OCI-LY1 (cell line): Measurements from ENCODE around the gene SLN.

Source experiments
- CTCF ChIP-seq: fragments of 200-600 bp; sonication (generic), shearing (Covaris generic); IDR thresholded peaks from 2 replicates; pipeline ENCODE4 v1.5.1; 2017; ENCODE audit warnings: mild to moderate bottlenecking, antibody characterized with exemption, low read length, moderate library complexity, mixed read lengths
- EZH2 ChIP-seq: fragments of 200-600 bp; sonication (generic), shearing (Covaris generic); IDR thresholded peaks from 2 replicates; pipeline ENCODE4 v1.8.0; 2017; ENCODE audit warnings: borderline replicate concordance, mixed run types, mild to moderate bottlenecking, antibody characterized with exemption, low read length, moderate library complexity, mixed read lengths

DNA sequence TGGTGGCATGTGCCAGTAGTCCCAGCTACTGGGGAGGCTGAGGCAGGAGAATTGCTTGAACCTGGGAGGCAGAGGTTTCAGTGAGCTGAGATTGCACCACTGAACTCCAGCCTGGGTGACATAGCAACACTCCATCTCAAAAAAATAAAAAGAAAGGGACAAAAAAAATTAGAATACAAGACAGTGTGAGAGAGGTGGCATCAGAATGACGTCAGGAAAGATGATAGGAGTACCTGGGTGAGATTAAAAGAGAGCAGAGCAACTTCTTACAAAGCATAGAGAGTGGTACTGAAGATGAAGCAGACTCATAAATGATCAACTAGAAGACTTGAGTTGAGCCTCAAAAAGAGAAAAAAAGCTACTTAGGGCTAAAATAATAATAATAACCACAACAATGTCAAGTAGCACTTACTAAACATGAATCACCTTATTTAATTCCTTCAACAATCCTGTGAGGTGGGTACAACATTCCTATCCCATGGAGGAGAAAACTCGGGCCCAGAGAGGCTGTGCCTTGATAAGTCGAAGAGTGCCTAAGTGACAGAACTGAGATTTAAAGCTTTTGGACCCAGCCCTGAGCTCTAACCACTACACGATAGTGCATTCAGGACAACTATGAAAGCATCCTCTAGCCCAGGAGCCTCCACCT, 5.2 kb upstream of the SLN start:
- no peak for TF ChIP-seq CTCF
- TF ChIP-seq EZH2 = no peak
